Kasumi-1 (cell line): Measurements from ENCODE around the gene TUBA3E.
"Not testable (repeated sequence)": the region's sequence is repeated elsewhere in the genome, so short reads cannot be mapped to it uniquely, and the experiment has no call there.

ENCODE experiments used
- DNase-seq, 2 experiments: peaks; one replicate each; lab custom pipeline; 2025; lab: John Stamatoyannopoulos, UW

Gene TUBA3E

GRCh38 chr2:130143266-130144039, 54.8 kb downstream of the TUBA3E start:
- DNase-seq: not testable (repeated sequence)

DNA sequence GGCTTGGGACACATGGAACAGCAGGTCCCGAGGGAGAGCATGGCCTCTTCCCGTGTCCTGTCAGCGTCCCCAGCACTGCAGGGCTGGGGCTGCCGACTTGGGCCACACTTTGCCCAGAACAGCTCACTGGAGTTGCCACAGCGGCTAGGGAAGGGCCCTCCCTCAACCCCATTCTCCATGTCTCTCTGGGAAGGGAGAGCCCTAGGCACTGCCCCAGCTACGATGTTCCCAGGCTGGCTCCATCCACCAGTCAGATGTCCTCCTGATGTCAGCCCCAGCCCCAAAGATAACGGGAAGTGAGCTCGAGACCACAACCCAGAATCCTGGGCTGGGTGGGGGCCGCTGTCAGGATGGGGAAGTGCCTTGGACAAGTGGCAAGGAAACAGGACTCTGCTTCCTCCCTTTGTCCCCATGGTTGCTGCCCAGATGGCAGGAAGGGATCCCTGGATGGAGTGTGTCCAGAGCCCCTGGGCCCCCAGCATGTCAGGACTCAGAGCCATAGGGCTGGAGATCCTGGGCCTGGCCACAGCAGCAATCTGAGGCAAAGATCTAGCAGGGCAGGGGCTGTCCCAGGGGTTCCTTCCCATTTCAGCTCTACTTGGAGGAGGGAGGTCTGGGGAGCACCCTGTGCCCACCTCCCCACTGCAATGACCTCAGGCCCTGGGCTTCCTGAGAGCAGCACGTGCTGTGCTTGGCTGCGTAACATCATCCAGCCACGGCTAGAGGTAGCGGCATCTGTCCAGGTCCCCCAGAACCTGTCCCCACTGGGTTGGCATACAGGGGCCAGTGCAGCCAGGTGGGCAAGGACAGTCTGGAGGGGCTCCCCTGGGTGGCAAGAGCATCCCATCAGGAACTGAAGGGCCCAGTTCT, 55.6 kb downstream of the TUBA3E start:
- DNase-seq: not testable (repeated sequence)
